NCI-H1417 treated with DMSO at 0.1 percent for 48 hours (cell line): Measurements from ENCODE around the gene CRLF1.
"Not testable (repeated sequence)": the region's sequence is repeated elsewhere in the genome, so short reads cannot be mapped to it uniquely, and the experiment has no call there.

Experiments
- DNase-seq: peaks from one replicate; lab custom pipeline; 2025; lab: John Stamatoyannopoulos, UW

The CRLF1 gene

DNA sequence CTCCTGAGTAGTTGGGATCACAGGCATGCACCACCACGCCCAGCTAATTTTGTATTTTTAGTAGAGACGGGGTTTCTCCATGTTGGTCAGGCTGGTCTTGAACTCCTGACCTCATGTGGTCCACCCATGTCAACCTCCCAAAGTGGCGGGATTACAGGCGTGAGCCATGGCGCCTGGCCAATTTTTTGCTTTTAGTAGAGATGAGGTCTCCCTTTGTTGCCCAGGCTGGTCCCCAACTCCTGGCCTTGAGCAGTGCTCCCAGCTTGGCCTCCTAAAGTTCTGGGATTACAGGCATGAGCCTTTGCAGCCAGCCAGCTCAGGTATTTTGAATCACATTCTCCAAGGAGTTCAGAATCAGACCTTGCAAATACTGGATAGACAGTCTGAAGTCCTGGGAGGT, 13.9 kb downstream of the CRLF1 start:
- DNase-seq = not testable (repeated sequence)

DNA sequence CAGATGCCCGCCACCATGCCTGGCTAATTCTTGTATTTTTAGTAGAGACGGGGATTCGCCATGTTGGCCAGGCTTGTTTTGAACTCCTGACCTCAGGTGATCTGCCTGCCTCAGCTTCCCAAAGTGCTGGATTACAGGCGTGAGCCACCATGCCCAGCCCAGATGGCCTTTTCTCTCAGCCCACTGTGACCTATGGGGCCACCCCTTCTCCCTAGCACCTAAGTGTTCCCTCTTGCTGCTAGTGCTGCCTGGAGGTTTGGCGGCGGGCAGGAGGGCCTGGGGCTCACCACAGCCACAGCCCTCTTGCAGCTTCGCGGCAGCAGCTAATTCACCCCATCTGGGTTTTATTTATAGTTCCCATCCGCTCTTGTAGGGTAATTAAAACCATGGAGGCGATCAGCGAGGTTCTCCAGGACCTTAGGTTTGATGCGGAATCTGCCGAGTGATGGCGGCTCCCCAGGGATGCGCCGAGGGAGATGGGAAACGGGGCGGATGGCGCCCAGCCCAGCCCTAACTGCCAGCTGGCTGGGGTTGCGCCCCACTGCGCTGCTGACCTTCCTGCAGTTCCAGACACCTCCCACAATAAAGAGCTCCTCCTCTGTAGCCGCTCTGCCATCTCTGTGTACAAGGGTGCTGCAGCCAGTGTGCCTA, 14.7 kb downstream of the CRLF1 start:
- DNase-seq = no peak

DNA sequence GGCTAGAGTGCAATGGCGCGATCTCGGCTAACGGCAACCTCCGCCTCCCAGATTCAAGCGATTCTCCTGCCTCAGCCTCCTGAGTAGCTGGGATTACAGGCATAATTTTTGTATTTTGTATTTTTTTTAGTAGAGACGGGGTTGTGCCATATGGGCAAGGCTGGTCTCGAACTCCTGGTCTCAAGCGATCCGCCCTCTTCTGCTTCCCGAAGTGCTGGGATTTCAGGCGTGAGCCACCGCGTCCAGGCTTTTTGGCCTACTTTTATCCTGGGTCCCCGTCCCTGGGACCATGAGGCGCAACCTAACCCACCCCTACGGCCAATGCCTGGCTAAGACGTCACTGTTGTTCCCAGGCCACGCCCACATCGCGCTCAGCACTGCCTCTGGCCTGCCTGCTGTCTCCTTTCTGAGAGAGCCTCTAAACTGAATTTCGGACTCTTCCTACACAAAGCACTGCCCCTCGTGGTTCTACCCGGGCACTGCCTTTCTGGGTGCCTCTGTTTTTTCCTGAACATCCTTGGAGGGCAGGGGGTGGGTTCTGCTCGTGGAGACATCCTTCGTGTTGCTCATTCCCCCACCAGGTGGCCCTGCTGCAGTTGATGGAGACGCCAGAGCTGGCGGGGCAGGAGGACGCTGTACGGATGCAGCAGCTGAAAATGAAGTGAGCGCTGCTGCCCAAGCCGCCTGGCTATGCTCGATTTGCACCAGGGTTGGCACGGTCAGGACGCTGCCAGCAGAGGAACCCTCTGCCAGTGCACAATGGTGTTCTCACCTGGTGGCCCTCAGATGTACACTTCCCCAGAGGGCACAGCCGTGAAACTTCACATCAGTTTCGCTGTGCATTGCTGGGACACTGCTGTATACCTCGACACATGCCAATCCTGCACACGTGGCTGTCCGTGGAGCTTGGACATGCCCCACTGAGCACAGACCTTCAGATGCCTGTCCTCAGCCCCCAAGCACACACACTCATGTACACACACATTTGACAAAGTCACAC, 16.0 kb downstream of the CRLF1 start:
- peak; percentile 41 for DNase-seq

DNA sequence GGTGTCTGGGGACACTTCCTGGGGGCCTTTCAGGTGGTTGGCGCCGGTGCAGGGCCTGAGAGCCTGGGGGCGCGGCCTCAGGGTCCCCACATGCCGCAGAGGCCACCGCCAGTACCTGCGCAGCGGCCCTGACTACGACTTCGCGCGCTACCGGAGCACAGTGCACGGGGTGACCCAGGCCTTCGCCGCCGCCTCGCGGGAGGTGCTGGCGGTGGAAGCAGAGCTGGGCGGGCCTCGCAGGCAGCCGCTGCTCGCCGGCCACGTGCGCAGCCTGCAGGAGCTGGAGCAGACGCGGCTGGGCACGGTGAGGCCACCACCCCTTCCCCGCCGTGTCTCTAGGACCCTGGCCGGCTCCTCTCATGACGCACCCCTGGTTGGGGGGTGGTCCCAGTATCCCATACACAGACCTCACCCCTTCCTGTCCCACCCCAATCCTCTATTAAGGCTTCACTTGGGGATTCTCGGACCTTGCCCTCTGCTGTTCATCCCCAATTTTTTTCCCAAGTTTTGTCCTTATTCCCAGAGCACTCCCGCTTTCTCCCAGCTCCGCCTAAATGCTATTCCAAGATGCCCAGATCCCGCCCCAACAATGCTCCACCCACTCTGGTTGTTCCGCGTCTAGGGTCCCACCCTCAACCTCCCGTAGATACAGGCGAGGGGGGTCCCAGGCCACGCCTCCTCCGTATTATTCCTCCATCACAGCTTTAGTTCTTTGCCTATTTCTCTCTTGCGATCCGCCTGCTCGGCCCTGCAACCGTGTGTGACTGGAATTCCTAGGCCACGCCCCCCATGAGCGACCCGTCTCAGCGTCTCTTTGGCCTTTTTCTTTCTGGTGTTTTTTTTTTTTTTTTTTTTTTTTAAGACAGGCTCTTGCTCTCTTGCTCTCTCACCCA, 17.0 kb downstream of the CRLF1 start:
- DNase-seq = no peak

DNA sequence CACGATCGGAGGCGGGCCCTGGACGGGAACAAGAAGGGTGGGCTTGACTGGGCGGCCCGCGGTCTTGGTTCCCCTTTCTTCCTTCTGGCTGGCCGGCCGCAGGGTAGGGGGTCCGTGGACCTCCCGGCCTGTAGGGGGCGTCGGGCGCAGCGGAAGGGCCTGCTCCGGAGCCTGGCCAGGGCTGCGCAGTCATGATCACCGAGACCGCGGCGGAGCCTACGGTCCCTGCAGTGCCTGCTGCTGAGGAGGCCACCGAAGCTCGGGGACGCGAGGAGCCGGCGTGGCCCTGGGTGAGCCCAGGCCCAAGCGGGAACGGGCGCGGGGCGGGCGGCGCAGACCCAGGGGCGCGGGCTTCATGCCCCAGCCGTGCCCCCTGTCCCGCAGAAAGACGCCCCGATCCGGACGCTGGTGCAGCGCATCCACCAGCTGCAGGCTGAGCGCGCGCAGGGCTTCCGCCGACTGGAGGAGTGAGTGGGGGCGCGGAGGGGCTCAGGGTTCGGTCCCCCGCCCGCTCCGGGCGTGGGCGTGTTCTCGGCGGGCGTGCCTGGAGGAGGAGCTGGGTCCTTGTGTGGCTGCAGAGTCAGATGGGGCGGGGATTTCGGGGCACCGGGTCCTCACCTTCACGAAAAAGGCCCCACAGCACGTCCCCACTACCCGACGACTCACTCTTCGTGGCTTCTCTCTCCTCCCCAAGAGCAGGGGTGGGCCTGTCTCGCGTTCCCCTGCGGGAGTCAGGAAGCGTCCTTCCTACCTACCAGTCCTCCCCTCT, 17.8 kb downstream of the CRLF1 start, which contains the start of gene REX1BD:
Gene REX1BD, plus strand, starts transcription at position 188 of the 769 bp plus-strand sequence. Its CDS starts 4 bp downstream, at position 192.
- DNase-seq = no peak

DNA sequence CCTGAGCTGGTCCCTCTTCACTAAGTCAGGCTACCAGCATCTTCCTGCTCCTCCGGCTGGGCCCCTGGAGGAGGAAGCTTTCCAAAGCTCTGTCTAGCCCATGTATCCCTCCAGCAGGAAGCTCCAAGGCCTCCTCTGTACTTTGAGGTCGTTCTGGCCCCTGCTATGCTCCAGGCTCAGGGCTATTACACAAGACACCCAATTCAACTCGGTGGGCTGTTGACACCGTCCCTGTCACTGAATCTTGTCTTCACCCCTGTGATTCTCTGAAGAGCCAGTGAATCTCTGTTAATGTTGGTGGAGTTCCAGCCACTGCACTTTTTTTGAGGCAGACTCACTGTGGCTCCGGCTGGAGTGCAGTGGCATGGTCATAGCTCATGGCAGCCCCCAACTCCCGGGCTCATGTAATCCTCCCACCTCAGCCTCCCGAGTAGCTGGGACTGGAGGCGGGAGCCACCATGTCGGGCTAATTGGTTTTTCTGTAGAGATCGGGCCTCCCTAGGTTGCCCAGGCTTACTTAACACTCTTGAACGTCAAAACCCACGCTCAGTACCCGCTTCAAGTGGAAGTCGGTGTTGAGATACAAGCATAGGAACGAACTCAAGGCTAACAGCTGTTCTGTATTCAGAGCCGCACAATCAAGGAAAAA, 18.5 kb downstream of the CRLF1 start:
- no peak for DNase-seq

DNA sequence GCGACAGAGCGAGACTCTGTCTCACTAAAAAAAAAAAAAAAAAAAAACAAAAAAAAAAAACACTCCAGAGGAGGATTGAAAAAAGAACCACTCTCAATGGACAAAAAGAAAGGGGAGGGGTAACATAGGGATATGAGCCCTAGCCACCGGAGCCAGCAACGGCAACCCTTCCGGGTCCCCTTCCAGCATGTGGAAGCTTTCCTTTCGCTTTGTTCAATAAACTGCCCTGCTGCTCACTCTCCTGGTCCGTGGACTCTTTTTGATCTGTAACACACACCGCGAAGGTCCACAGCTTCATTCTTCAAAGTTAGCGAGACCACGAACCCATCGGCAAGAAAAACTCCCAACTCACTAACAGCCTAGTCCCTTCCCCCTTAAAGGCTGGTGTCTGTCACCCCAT, 19.0 kb downstream of the CRLF1 start:
- DNase-seq = no peak

DNA sequence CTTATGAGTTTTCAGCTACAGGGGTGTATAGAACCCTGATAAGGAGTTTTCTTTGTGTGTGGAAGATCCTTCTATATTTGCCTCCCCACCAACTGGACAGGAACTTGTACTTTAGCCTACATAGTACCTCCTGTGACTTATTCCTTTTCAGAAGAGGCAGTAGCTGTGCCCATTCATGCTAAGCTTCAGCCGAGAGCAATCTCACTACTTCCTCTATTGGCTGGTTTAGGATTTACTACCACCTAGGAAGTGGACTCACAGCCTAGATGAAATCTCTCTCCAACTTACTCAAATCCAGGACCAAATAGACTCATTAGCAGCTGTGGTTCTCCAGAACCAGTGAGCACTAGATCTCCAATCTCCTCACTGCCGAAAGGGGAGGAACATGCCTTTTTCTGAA, 20.3 kb downstream of the CRLF1 start:
- DNase-seq = no peak

DNA sequence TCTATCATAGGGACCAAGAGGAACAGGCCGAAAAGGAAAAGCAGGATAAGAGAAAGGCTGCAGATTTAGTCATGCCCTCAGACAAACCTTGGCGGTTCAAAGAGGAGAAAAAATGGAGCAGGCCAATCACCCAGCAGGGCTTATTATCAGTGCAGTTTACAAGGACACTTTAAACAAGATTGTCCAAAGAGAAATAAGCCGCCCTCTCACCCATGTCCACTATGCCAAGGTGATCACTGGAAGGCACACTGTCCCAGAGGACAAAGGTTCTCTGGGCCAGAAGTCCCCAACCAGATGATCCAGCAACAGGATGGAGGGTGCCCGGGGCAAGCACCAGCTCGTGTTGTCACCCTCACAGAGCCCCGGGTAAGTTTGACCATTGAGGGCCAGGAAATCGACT, 26.3 kb downstream of the CRLF1 start:
- DNase-seq = no peak

DNA sequence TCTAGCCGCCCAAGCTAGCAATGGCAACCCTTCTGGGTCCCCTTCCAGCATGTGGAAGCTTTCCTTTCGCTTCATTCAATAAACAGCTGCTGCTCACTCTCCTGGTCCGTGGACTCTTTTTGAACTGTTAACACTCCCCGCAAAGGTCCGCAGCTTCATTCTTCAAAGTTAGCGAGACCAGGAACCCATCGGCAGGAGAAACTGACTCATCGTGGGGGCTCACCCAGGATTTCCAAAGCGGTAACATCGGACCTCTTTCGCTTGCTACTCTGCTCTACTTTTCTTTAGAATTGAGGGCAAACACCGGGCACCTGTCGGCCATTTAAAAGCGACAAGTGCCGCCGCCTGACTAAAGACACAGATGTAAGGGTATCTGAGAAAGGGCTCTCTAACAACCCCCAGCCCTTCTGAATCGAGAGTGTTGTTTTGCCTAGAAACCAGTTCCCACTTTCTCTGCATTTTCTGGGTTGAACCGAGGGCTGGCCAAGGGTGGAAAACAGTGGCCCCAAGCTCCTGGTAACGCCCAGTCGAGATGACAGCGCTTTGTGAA, 29.2 kb downstream of the CRLF1 start:
- DNase-seq = no peak

DNA sequence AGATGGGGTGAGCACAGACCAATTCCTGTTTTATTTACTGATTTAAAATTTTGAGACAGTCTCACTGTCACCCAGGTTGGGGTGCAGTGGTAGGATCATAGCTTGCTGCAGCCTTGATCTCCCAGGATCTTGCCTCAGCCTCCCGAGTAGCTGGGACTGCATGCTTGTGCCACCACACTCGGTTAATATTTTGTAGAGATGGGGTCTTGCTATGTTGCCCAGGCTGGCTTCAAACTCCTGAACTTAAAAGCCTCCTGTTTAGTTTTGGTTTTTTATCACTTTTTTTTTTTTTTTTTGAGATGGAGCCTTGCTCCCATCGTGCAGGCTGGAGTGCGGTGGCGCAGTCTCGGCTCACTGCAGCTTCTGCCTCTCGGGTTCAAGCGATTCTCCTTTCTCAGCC, 30.2 kb downstream of the CRLF1 start:
- DNase-seq = no peak

DNA sequence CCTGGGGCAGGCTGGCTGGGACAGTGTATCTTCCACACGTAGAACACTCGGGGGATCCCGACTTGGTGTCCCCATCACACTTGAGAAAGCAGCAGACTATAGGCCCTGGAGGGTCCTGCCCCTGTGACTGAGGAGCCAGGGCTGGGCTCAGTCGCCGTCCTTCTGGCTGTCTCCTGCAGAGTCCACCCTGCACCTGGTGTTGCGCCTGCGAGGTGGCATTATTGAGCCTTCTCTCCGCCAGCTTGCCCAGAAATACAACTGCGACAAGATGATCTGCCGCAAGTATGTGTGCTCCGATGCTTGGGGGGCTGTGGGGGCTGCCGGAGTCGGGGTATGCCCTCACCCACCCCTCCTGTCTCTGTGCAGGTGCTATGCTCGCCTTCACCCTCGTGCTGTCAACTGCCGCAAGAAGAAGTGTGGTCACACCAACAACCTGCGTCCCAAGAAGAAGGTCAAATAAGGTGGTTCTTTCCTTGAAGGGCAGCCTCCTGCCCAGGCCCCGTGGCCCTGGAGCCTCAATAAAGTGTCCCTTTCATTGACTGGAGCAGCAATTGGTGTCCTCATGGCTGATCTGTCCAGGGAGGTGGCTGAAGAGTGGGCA, 31.8 kb downstream of the CRLF1 start:
- DNase-seq = no peak

DNA sequence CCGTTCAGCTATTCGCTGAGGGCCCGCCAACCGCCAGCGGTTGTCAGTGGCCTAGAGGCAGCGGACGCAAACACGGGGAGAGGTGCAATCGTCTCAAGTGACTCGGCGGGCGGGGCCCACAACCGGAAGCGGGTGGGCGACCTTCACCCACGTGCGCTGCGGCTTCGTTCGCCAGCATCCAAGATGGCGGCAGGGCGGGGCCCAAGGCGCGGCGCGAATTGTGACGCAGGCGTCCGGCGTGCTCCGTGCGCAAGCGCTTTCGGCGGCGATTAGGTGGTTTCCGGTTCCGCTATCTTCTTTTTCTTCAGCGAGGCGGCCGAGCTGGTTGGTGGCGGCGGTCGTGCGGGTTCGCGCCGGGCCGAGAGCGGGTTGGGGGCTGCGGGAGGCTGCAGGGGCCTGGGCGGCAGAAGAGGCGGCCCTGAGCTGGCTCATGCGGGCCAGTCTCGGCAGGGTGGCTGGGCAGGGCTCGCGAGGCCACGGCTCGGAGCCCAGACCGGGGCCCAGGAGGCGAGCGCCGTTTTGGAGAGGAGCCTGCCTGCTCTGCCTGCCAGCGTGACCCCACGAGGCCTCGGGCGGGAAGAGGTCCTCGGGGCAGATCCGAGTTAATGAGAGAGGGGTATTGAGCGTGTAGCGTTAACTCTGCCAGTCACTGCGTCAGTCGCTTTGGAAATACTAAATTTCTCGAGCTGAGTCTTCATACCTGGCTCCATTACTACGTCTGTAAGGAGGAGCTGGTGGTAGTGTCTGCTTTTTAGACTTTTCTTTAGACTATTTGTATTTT, 34.8 kb downstream of the CRLF1 start, which contains the start of gene UBA52:
Gene UBA52, plus strand, starts transcription at position 294 of the 781 bp plus-strand sequence. CDS start 1,444 bp downstream, outside the sequence.
- peak; percentile 88 for DNase-seq

DNA sequence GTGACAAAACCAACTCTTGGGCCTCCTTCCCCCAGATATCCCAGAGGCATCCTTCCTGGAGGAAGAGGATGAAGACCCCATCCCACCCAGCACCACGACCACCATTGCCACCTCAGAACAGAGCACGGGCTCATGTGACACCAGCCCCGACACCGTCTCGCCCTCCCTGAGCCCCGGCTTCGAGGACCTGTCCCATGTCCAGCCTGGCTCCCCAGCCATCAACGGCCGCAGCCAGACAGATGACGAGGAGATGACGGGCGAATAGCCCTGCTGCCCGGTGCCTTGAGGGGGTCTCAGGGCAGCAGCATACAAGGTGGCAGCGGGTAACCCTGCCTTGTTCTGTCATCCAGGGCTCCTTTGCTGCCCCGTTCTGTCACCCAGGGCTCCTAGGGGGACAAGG, 38.2 kb downstream of the CRLF1 start:
- no peak for DNase-seq

DNA sequence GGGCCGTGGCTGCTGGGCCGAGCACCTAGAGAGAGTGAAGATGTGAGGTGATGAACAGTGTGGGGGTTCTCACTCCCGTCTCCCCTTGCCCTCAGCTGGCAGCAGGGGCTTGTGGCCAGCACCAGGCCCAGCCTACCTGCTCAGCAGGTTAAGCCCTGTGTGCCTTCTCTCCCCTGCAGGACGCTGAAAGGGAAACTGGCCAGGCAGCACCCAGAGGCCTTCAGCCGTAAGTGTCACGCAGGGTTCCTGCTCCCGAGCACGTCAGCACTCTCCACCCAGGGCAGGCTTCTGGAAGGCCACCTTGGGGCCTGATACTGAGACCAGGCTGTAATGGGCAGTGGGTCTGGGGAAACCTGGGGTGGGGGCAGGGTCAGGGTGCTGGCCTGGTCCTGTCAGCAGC, 39.6 kb downstream of the CRLF1 start:
- no peak for DNase-seq

DNA sequence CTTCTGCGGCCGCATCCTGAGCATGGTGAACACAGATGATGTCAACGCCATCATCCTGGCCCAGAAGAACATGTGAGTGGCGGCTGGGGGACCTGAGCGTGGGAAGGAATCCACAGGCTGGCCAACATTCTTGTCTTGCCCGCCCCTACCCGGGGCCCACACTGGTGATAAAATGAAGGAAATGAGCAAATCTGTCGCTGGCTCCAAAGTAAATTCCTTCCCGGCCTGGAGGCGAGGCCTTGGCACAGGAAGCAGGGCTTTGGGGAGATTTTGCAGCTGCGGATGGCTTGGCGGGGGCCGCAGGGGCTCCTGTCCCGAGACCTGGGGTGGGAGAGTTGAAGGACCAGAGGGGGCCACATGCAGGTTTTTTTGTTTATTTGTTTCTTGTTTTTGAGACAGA, 44.5 kb downstream of the CRLF1 start:
- DNase-seq = no peak

DNA sequence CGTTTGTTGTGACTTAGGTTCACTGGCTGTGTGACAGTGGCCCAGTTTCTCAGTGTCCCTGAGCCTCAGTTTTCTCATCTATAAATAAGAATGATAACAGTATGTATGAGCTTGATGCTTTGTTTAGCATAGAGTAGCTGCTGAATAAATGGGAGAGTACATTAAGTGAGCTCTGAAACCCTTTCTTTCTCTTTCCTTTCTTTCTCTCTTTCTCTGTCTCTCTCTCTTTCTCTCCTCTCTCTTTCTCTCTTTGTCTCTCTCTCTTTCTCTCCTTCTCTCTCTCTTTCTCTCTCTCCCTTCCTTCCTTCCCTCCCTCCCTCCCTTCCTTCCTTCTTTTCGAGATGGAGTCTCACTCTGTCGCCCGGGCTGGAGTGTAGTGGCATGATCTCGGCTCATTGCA, 46.9 kb downstream of the CRLF1 start:
- DNase-seq = no peak

DNA sequence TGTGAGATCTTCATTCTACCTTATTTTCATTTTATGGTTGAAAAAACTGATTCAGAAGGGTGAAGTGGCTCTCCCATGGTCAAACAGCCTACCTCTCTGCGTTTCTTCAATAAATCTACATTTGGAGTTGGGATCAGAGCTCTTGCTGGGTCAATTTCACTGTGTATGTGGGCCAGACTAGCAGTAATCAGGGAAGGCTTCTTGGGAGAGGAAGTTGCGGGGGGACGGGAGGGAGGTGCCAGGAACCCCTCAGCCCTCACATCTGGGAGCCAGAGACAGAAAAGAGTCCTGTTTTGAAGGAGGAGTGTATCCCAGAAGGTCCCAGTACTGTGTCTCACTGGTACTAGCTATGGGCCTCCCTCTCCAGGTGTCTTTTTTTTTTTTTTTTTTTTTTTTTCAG, 48.0 kb downstream of the CRLF1 start:
- DNase-seq = no peak

DNA sequence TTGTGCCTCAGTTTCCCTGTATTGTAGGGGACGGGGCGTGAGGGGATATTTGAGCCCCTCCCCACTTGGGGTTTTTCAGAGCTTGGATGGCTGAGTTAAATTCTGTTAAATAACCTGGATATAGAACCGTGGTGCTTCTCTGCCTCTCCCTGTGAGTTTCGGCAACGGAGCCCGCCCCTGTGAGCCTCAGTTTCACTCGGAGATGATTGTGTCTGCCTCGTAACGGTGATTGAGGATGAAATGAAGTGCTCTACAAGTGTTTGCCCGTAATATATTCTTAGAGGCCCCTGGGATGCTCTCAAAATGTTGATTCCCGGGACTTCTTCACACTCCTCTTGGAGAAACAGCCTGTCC, 48.4 kb downstream of the CRLF1 start:
- DNase-seq = no peak
